IPS-18c (cell line): ENCODE data around the gene NR2F2.

Experiments
- H3K4me3 ChIP-seq: 2 replicates; pipeline ENCODE4 v1.7.0; 2013; ENCODE audit warnings: low read depth, mild to moderate bottlenecking, low read length, moderate library complexity; ENCODE audit not compliant: insufficient read depth
- H3K9me3 ChIP-seq: one replicate; pipeline ENCODE4 v1.6.1; 2013; ENCODE audit warnings: mild to moderate bottlenecking, low read length, moderate library complexity; ENCODE audit not compliant: control insufficient read depth, insufficient read depth

The NR2F2 gene

GRCh38 chr15:96355568-96356187 lies 25.2 kb downstream of the NR2F2 start:
- Histone ChIP-seq H3K9me3 (no peaks in the 10 kb centered on the region), H3K4me3 (no peak overlapping the region)

- peak overlapping the region; percentile 60 for H3K4me3 ChIP-seq
- H3K9me3 ChIP-seq: no peaks in the 10 kb centered on the region
Measured at GRCh38 chr15:96356494-96357455, 26.3 kb downstream of the NR2F2 start.

GRCh38 chr15:96358001-96358801 lies 27.7 kb downstream of the NR2F2 start:
- H3K9me3 ChIP-seq: no peaks in the 10 kb centered on the region
- H3K4me3 ChIP-seq: no peak overlapping the region

GRCh38 chr15:96358821-96359615 lies 28.5 kb downstream of the NR2F2 start:
- Histone ChIP-seq H3K4me3 (peak overlapping the region; percentile 51; the same call in 1 of the 2 replicates), H3K9me3 (no peaks in the 10 kb centered on the region)

GRCh38 chr15:96359616-96360521 lies 29.4 kb downstream of the NR2F2 start:
- H3K9me3 ChIP-seq: no peaks in the 10 kb centered on the region
- H3K4me3 ChIP-seq: peak overlapping the region; percentile 51; the same call in 1 of the 2 replicates

- no peaks in the 10 kb centered on the region for H3K9me3 ChIP-seq
Measured at GRCh38 chr15:96360581-96361308, 30.2 kb downstream of the NR2F2 start.

GRCh38 chr15:96361309-96362010 lies 31.0 kb downstream of the NR2F2 start:
- H3K4me3 ChIP-seq: peak overlapping the region; percentile 37; the same call in 1 of the 2 replicates

More at GRCh38 chr15:96360581-96361308, 30.2 kb downstream of the NR2F2 start:
- peak overlapping the region; percentile 35 for H3K4me3 ChIP-seq

GRCh38 chr15:96362011-96362754 lies 31.7 kb downstream of the NR2F2 start:
- Histone ChIP-seq H3K9me3 (no peaks in the 10 kb centered on the region), H3K4me3 (no peak overlapping the region)

More at GRCh38 chr15:96361309-96362010, 31.0 kb downstream of the NR2F2 start:
- H3K9me3 ChIP-seq: no peaks in the 10 kb centered on the region

GRCh38 chr15:96362755-96363651 lies 32.5 kb downstream of the NR2F2 start:
- Histone ChIP-seq H3K4me3 (0 out of 2 replicates have a peak overlapping the region, but pooled peaks have one; percentile 2), H3K9me3 (no peaks in the 10 kb centered on the region)

GRCh38 chr15:96363707-96364106 lies 33.2 kb downstream of the NR2F2 start:
- Histone ChIP-seq H3K9me3 (no peaks in the 10 kb centered on the region), H3K4me3 (no peak overlapping the region)

- no peak overlapping the region for H3K4me3 ChIP-seq
- H3K9me3 ChIP-seq: no peaks in the 10 kb centered on the region
Measured at GRCh38 chr15:96365781-96366525, 35.5 kb downstream of the NR2F2 start.

GRCh38 chr15:96366526-96366877 lies 36.0 kb downstream of the NR2F2 start:
- Histone ChIP-seq H3K4me3 (no peak overlapping the region), H3K9me3 (no peaks in the 10 kb centered on the region)
